Measurements from ENCODE around the gene ZCCHC2. TPM values are rescaled to one million over a fixed set of nuclear protein-coding genes. Genes with fewer than 3 reads are reported as not detected.
A peak's percentile ranks its signal among the peaks of the same experiment; 100 is the strongest.

Gene ZCCHC2
- total RNA-seq, 4 donors from 2014 or later = 18.9 to 26.1 (median 23.8) TPM

GRCh38 chr18:62519684-62520083 is 3.1 kb upstream of the ZCCHC2 start:
- WGBS = 77% methylated on average over 1 of the region's 1 CpG
- Histone ChIP-seq H3K9me3 (peaks cover 0 to 8% (median 3%) of the 10 kb centered on the region in 4 donors), H3K27ac (replicated peaks in 1 of 4) (no peak overlapping the region), H3K36me3 (no peaks in the 10 kb centered on the region), H3K4me1 (peaks cover 6 to 17% (median 9%) of the 10 kb centered on the region in 4 donors), H3K27me3 (no peaks in the 10 kb centered on the region), H3K4me3 (no peak overlapping the region)
- intact Hi-C loops (cut with DNase I) = loop anchor here (5.0 to 10.0 kb wide), 3 partner anchors 92 to 1455 kb away; partner anchors contain the start of genes PHLPP1 and SERPINB8
- TF ChIP-seq POLR2A (IDR thresholded peaks at IDR 0.05; ENCODE audit: low read depth) (no peak), CTCF (IDR thresholded peaks at IDR 0.05) (no peak), POLR2AphosphoS5 (IDR thresholded peaks at IDR 0.05) (no peak), EP300 (IDR thresholded peaks at IDR 0.05) (no peak)
- no peak for DNase-seq (ENCODE audit: extremely low spot score)

- DNase-seq (ENCODE audit: extremely low spot score) = peak; percentile 3
- Histone ChIP-seq H3K4me3 (peak overlapping the region in 3 of 4 donors; percentile 91 to 96 (median 93)), H3K27me3 (no peaks in the 10 kb centered on the region), H3K4me1 (peaks cover 17 to 30% (median 22%) of the 10 kb centered on the region in 4 donors), H3K27ac (replicated peaks in 1 of 4) (no peak overlapping the region), H3K9me3 (no peaks in the 10 kb centered on the region), H3K36me3 (no peaks in the 10 kb centered on the region)
- WGBS = 87% methylated on average over 4 of the region's 4 CpGs
- intact Hi-C loops (cut with DNase I) = loop anchor here (5.0 to 10.0 kb wide), 3 partner anchors 94 to 1454 kb away; partner anchors contain the start of genes PHLPP1 and SERPINB8
- TF ChIP-seq POLR2A (IDR thresholded peaks at IDR 0.05; ENCODE audit: low read depth) (no peak), POLR2AphosphoS5 (IDR thresholded peaks at IDR 0.05) (no peak), CTCF (IDR thresholded peaks at IDR 0.05) (no peak)
Observed at GRCh38 chr18:62521082-62521481, 1.7 kb upstream of the ZCCHC2 start.

GRCh38 chr18:62521593-62521992 is 1.2 kb upstream of the ZCCHC2 start:
- peak; percentile 31 for DNase-seq (ENCODE audit: extremely low spot score)
- 61% methylated on average over 2 of the region's 2 CpGs for WGBS
- Histone ChIP-seq H3K36me3 (no peaks in the 10 kb centered on the region), H3K4me1 (peaks cover 17 to 31% (median 22%) of the 10 kb centered on the region in 4 donors), H3K27ac (replicated peaks in 1 of 4) (no peak overlapping the region), H3K27me3 (no peaks in the 10 kb centered on the region), H3K9me3 (no peaks in the 10 kb centered on the region), H3K4me3 (peak overlapping the region; percentile 91 to 96 (median 94))
- intact Hi-C loops (cut with DNase I) = loop anchor here (5.0 to 10.0 kb wide), 3 partner anchors 94 to 1453 kb away; partner anchors contain the start of genes PHLPP1 and SERPINB8
- TF ChIP-seq EP300 (IDR thresholded peaks at IDR 0.05) = no peak
- no peak for TF ChIP-seq POLR2A (IDR thresholded peaks at IDR 0.05; ENCODE audit: low read depth)
- TF ChIP-seq POLR2AphosphoS5 (IDR thresholded peaks at IDR 0.05) = no peak
- no peak for TF ChIP-seq CTCF (IDR thresholded peaks at IDR 0.05)

GRCh38 chr18:62522178-62522503 is 684 bp upstream of the ZCCHC2 start:
- TF ChIP-seq EP300 (IDR thresholded peaks at IDR 0.05) = no peak
- TF ChIP-seq POLR2AphosphoS5 (IDR thresholded peaks at IDR 0.05) = no peak
- TF ChIP-seq POLR2A (IDR thresholded peaks at IDR 0.05; ENCODE audit: low read depth) = no peak
- TF ChIP-seq CTCF (IDR thresholded peaks at IDR 0.05) = no peak
- intact Hi-C loops (cut with DNase I) = loop anchor here (5.0 to 10.0 kb wide), 3 partner anchors 95 to 1453 kb away; partner anchors contain the start of genes PHLPP1 and SERPINB8
- peaks cover 18 to 34% (median 25%) of the 10 kb centered on the region in 4 donors for H3K4me1 ChIP-seq
- peak; percentile 91 for DNase-seq (ENCODE audit: extremely low spot score)
- no peaks in the 10 kb centered on the region for H3K9me3 ChIP-seq
- peak overlapping the region; percentile 95 to 99 (median 98) for H3K27ac ChIP-seq (replicated peaks in 1 of 4)
- WGBS = 3% methylated on average over 10 of the region's 32 CpGs
- H3K27me3 ChIP-seq = no peaks in the 10 kb centered on the region
- peak overlapping the region; percentile 91 to 96 (median 94) for H3K4me3 ChIP-seq
- H3K36me3 ChIP-seq = no peaks in the 10 kb centered on the region

- H3K27me3 ChIP-seq = no peaks in the 10 kb centered on the region
- WGBS = no CpG with 5 or more reads among the region's 62 CpGs
- peak overlapping the region; percentile 95 to 99 (median 98) for H3K27ac ChIP-seq (replicated peaks in 1 of 4)
- no peak for DNase-seq (ENCODE audit: extremely low spot score)
- peak overlapping the region; percentile 91 to 96 (median 94) for H3K4me3 ChIP-seq
- intact Hi-C loops (cut with DNase I) = loop anchor here (5.0 to 10.0 kb wide), 3 partner anchors 96 to 1452 kb away; partner anchors contain the start of genes PHLPP1 and SERPINB8
- no peaks in the 10 kb centered on the region for H3K36me3 ChIP-seq
- H3K9me3 ChIP-seq = no peaks in the 10 kb centered on the region
- TF ChIP-seq POLR2AphosphoS5 (IDR thresholded peaks at IDR 0.05) (no peak), POLR2A (IDR thresholded peaks at IDR 0.05; ENCODE audit: low read depth) (no peak), EP300 (IDR thresholded peaks at IDR 0.05) (no peak), CTCF (IDR thresholded peaks at IDR 0.05) (no peak)
- peaks cover 22 to 43% (median 34%) of the 10 kb centered on the region in 4 donors for H3K4me1 ChIP-seq
Observed at GRCh38 chr18:62523255-62523588, 397 bp downstream of the ZCCHC2 start.
